ENCODE data around the gene NUMB.
A peak's percentile ranks its signal among the peaks of the same experiment; 100 is the strongest.

Gene NUMB

GRCh38 chr14:73283608-73284379, 174.6 kb downstream of the NUMB start:
- peak; percentile 61 for TF ChIP-seq CTCF (IDR thresholded peaks at IDR 0.05; ENCODE audit: low read depth, low read length, missing control alignments)
- peak; percentile 18 for DNase-seq (ENCODE audit: low read depth)
- in situ Hi-C loops (cut with HindIII; ENCODE audit: low sequenced_read_pairs): loop anchor here (10.0 kb wide), 1 partner anchor 191 kb away; no protein-coding TSS in a partner anchor
- no peak overlapping the region for H3K4me3 ChIP-seq (ENCODE audit: low read depth, low read length)

DNA sequence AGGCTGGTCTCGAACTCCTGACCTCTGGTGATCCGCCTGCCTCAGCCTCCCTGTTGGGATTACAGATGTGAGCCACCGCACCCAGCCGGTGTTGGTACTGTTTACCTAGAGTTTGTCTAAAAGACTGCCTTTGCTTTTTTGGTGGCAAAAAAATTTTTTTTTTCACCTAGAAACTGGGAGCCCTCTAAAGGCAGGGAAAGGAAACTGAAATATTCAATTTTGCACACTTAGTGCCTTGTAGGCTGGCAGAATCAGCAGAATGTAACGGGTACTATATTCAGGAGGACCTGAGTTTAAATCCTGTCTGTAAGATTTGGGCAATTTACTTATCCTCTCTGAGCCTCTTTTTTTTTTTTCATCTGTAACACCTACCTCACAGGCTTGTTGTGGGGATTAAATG, 177.4 kb downstream of the NUMB start:
- no peak for TF ChIP-seq CTCF (IDR thresholded peaks at IDR 0.05; ENCODE audit: low read depth, low read length, missing control alignments)
- DNase-seq (ENCODE audit: low read depth): no peak
- H3K4me3 ChIP-seq (ENCODE audit: low read depth, low read length): no peak overlapping the region
- in situ Hi-C loops (cut with HindIII; ENCODE audit: low sequenced_read_pairs): loop anchor here (10.0 kb wide), 1 partner anchor 194 kb away; no protein-coding TSS in a partner anchor

- DNase-seq (ENCODE audit: low read depth): no peak
- no peak overlapping the region for H3K4me3 ChIP-seq (ENCODE audit: low read depth, low read length)
- in situ Hi-C loops (cut with HindIII; ENCODE audit: low sequenced_read_pairs): loop anchor here (10.0 kb wide), 2 partner anchors 57 to 93 kb away; no protein-coding TSS in a partner anchor
- no peak for TF ChIP-seq CTCF (IDR thresholded peaks at IDR 0.05; ENCODE audit: low read depth, low read length, missing control alignments)
Measured at GRCh38 chr14:73277376-73277775, 181.0 kb downstream of the NUMB start.

GRCh38 chr14:73276836-73277235, 181.5 kb downstream of the NUMB start:
- no peak overlapping the region for H3K4me3 ChIP-seq (ENCODE audit: low read depth, low read length)
- TF ChIP-seq CTCF (IDR thresholded peaks at IDR 0.05; ENCODE audit: low read depth, low read length, missing control alignments): no peak
- no peak for DNase-seq (ENCODE audit: low read depth)
- in situ Hi-C loops (cut with HindIII; ENCODE audit: low sequenced_read_pairs): loop anchor here (10.0 kb wide), 2 partner anchors 58 to 92 kb away; no protein-coding TSS in a partner anchor

- TF ChIP-seq CTCF (IDR thresholded peaks at IDR 0.05; ENCODE audit: low read depth, low read length, missing control alignments): no peak
- H3K4me3 ChIP-seq (ENCODE audit: low read depth, low read length): no peak overlapping the region
- in situ Hi-C loops (cut with HindIII; ENCODE audit: low sequenced_read_pairs): loop anchor here (10.0 kb wide), 2 partner anchors 61 to 89 kb away; no protein-coding TSS in a partner anchor
- DNase-seq (ENCODE audit: low read depth): no peak
Measured at GRCh38 chr14:73273799-73274198, 184.5 kb downstream of the NUMB start.

DNA sequence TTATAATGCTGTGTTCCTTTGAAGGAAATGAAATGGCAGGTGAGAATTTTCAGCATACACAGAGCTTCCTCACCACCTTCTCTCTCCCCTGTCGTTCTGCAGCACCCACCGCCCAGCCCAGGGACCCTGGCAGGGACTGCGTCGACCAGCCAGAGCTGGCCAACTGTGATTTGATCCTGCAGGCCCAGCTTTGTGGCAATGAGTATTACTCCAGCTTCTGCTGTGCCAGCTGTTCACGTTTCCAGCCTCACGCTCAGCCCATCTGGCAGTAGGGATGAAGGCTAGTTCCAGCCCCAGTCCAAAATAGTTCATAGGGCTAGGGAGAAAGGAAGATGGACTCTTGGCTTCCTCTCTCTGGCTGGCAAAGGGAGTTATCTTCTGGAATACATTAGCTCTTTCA, 186.0 kb downstream of the NUMB start:
- TF ChIP-seq CTCF (IDR thresholded peaks at IDR 0.05; ENCODE audit: low read depth, low read length, missing control alignments): no peak
- in situ Hi-C loops (cut with HindIII; ENCODE audit: low sequenced_read_pairs): loop anchor here (10.0 kb wide), 2 partner anchors 62 to 88 kb away; no protein-coding TSS in a partner anchor
- DNase-seq (ENCODE audit: low read depth): no peak
- H3K4me3 ChIP-seq (ENCODE audit: low read depth, low read length): no peak overlapping the region

Measured in astrocyte of the cerebellum (primary cell).